Endodermal cell (in vitro differentiated cells): ENCODE data around the gene COL18A1. TPM values are rescaled to one million over a fixed set of nuclear protein-coding genes. Genes with fewer than 3 reads are reported as not detected.
"Not testable (repeated sequence)": the region's sequence is repeated elsewhere in the genome, so short reads cannot be mapped to it uniquely, and the experiment has no call there.

Experiments used
- DNase-seq: peaks from one replicate; pipeline ENCODE4 v3.0.0-alpha.2; 2017
- H3K27ac ChIP-seq: 2 replicates; pipeline ENCODE4 v1.5.1; 2013; ENCODE audit warnings: mild to moderate bottlenecking, low read depth, low read length, moderate library complexity
- H3K27me3 ChIP-seq: 2 replicates; pipeline ENCODE4 v1.6.1; 2013; ENCODE audit warnings: mild to moderate bottlenecking, low read length, moderate library complexity; ENCODE audit not compliant: insufficient read depth, control insufficient read depth, poor library complexity, severe bottlenecking
- H3K36me3 ChIP-seq: 2 replicates; pipeline ENCODE4 v1.7.0; 2013; ENCODE audit warnings: mild to moderate bottlenecking, low read length, moderate library complexity; ENCODE audit not compliant: control insufficient read depth, insufficient read depth
- H3K4me1 ChIP-seq: one replicate; pipeline ENCODE4 v1.7.0; 2013; ENCODE audit warnings: low read length; ENCODE audit not compliant: control insufficient read depth, insufficient read depth
- H3K4me3 ChIP-seq: 2 replicates; pipeline ENCODE4 v1.5.1; 2013; ENCODE audit warnings: mild to moderate bottlenecking, low read length, moderate library complexity
- H3K9ac ChIP-seq: 2 replicates; pipeline ENCODE4 v1.6.1; 2013; ENCODE audit warnings: mild to moderate bottlenecking, low read length, moderate library complexity; ENCODE audit not compliant: poor library complexity, severe bottlenecking; ENCODE audit errors: extremely low read depth
- H3K9me3 ChIP-seq: 2 replicates; pipeline ENCODE4 v1.6.1; 2013; ENCODE audit warnings: mild to moderate bottlenecking, low read length, moderate library complexity; ENCODE audit not compliant: control insufficient read depth
- H3K27ac Mint-ChIP-seq: 2 replicates; pipeline ENCODE4 v1.8.0; 2020; ENCODE audit warnings: mixed read lengths
- H3K27me3 Mint-ChIP-seq: 2 replicates; pipeline ENCODE4 v1.8.0; 2021; ENCODE audit warnings: mild to moderate bottlenecking, mixed read lengths; ENCODE audit not compliant: insufficient read depth
- H3K36me3 Mint-ChIP-seq: 2 replicates; pipeline ENCODE4 v1.8.0; 2020; ENCODE audit warnings: low read depth, mixed read lengths
- H3K4me1 Mint-ChIP-seq: 2 replicates; pipeline ENCODE4 v1.8.0; 2020; ENCODE audit warnings: mixed read lengths
- H3K4me3 Mint-ChIP-seq: 2 replicates; pipeline ENCODE4 v1.8.0; 2020; ENCODE audit warnings: mild to moderate bottlenecking, moderate library complexity, mixed read lengths
- H3K9me3 Mint-ChIP-seq: 2 replicates; pipeline ENCODE4 v1.8.0; 2020; ENCODE audit warnings: mild to moderate bottlenecking, mixed read lengths
- CTCF ChIP-seq: fragments of 200-600 bp; sonication (generic); conservative IDR thresholded peaks from 2 replicates; pipeline ENCODE4 v1.5.0; 2021; ENCODE audit warnings: antibody characterized with exemption, mild to moderate bottlenecking
- WGBS, 2 experiments: methylation state at CpG; one replicate each; pipeline versions ENCODE4 v1.1.5 to v1.1.7; 2013; ENCODE audit warnings: missing lambda C conversion rate in 2 of 2, mixed read lengths in 1 of 2; ENCODE audit not compliant: insufficient coverage in 1 of 2, insufficient read length in 1 of 2; 5-methylcytosine and 5-hydroxymethylcytosine counted together
- total RNA-seq, 2 donors: library from RNA; stranded (reverse); fragmentation: NEBNext Ultra II Directional in 1 of 2; extraction: Animal tissue kit (Norgen Biotek cat#: 25700) in 1 of 2; gene quantifications; 2 replicates in 1 of 2; 3 replicates in 1 of 2; pipeline ENCODE4 v1.2.1, GENCODE V29; 2021

COL18A1 gene
- total RNA-seq, 2 donors from 2014 or later, result 332 to 398 TPM

GRCh38 chr21:45436351-45437065 is 31.5 kb downstream of the COL18A1 start:
- peak overlapping the region; percentile 53 for H3K27ac ChIP-seq
- peaks cover 12% of the 10 kb centered on the region for H3K36me3 Mint-ChIP-seq
- no peaks in the 10 kb centered on the region for H3K9me3 Mint-ChIP-seq
- no peak for TF ChIP-seq CTCF
- no peak overlapping the region for H3K9ac ChIP-seq
- 93 to 97% methylated on average over 7 to 17 of the region's 18 CpGs for WGBS, 2 experiments
- H3K4me1 ChIP-seq, result peaks cover 4% of the 10 kb centered on the region
- H3K27me3 ChIP-seq, result no peaks in the 10 kb centered on the region
- H3K36me3 ChIP-seq, result peaks cover 18% of the 10 kb centered on the region
- no peak overlapping the region for H3K4me3 ChIP-seq
- peaks cover 14% of the 10 kb centered on the region for H3K4me1 Mint-ChIP-seq
- H3K27ac Mint-ChIP-seq, result peak overlapping the region; percentile 85
- no peaks in the 10 kb centered on the region for H3K9me3 ChIP-seq
- DNase-seq, result no peak
- no peak overlapping the region for H3K4me3 Mint-ChIP-seq
- no peaks in the 10 kb centered on the region for H3K27me3 Mint-ChIP-seq

DNA sequence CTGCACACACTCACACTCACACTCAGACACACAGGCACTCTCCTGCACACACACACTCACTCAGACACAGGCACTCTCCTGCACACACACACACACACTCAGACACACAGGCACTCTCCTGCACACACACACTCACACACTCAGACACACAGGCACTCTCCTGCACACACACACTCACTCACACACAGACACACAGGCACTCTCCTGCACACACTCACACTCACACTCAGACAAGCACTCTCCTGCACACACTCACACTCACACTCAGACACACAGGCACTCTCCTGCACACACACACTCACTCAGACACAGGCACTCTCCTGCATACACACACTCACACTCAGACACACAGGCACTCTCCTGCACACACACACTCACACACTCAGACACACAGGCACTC is 32.9 kb downstream of the COL18A1 start:
- peaks cover 20% of the 10 kb centered on the region for H3K36me3 Mint-ChIP-seq
- not testable (repeated sequence) for H3K4me3 Mint-ChIP-seq, H3K27ac ChIP-seq, H3K9me3 ChIP-seq, H3K9me3 Mint-ChIP-seq, H3K27ac Mint-ChIP-seq, H3K4me1 Mint-ChIP-seq, H3K27me3 ChIP-seq, H3K9ac ChIP-seq, H3K4me3 ChIP-seq, H3K27me3 Mint-ChIP-seq, DNase-seq, H3K4me1 ChIP-seq
- peaks cover 18% of the 10 kb centered on the region for H3K36me3 ChIP-seq

- no peak for TF ChIP-seq CTCF
- Histone ChIP-seq H3K36me3 (peaks cover 23% of the 10 kb centered on the region), H3K27ac (peak overlapping the region; percentile 38), H3K4me3 (no peak overlapping the region), H3K27me3 (no peaks in the 10 kb centered on the region), H3K9me3 (no peaks in the 10 kb centered on the region), H3K9ac (no peak overlapping the region), H3K4me1 (no peaks in the 10 kb centered on the region)
- H3K27me3 Mint-ChIP-seq, result no peaks in the 10 kb centered on the region
- H3K36me3 Mint-ChIP-seq, result peaks cover 22% of the 10 kb centered on the region
- H3K4me3 Mint-ChIP-seq, result no peak overlapping the region
- DNase-seq, result no peak
- no peaks in the 10 kb centered on the region for H3K9me3 Mint-ChIP-seq
- WGBS, 2 experiments, result 90 to 96% methylated on average over 22 to 26 of the region's 26 CpGs
- H3K4me1 Mint-ChIP-seq, result no peaks in the 10 kb centered on the region
- H3K27ac Mint-ChIP-seq, result no peak overlapping the region
Measured at GRCh38 chr21:45438391-45439145, 33.6 kb downstream of the COL18A1 start.
